ENCODE data around the gene STPG2.

- TF ChIP-seq CTCF (IDR thresholded peaks at IDR 0.05; ENCODE audit: low read depth, low read length) (no peak), EZH2phosphoT487 (IDR thresholded peaks at IDR 0.05; ENCODE audit: low read depth) (no peak)
Observed at GRCh38 chr4:97664741-97665140, 478.5 kb downstream of the STPG2 start.

Data from OCI-LY3 (cell line).